Measurements from ENCODE around the gene PFKP. TPM values are rescaled to one million over a fixed set of nuclear protein-coding genes. Genes with fewer than 3 reads are reported as not detected.

Gene PFKP
- total RNA-seq, 2 donors from 2014 or later = 58.0 to 82.3 TPM

- Mint-ChIP-seq H3K27me3 (ENCODE audit: insufficient read depth) (no peaks in the 10 kb centered on the region), H3K27ac (no peak overlapping the region), H3K4me3 (no peak overlapping the region), H3K4me1 (no peaks in the 10 kb centered on the region), H3K9me3 (no peaks in the 10 kb centered on the region), H3K36me3 (ENCODE audit: low read depth) (peaks cover 56% of the 10 kb centered on the region)
- Histone ChIP-seq H3K4me1 (ENCODE audit: control insufficient read depth, insufficient read depth, low read length) (no peaks in the 10 kb centered on the region), H3K4me3 (ENCODE audit: low read length) (no peak overlapping the region), H3K27ac (ENCODE audit: low read depth, low read length) (no peak overlapping the region), H3K9me3 (ENCODE audit: control insufficient read depth, low read length) (no peaks in the 10 kb centered on the region), H3K9ac (ENCODE audit: extremely low read depth, low read length, poor library complexity, severe bottlenecking) (no peak overlapping the region), H3K36me3 (ENCODE audit: control insufficient read depth, insufficient read depth, low read length) (peaks cover 14% of the 10 kb centered on the region), H3K27me3 (ENCODE audit: control insufficient read depth, insufficient read depth, low read length, poor library complexity, severe bottlenecking) (no peaks in the 10 kb centered on the region)
- WGBS, 2 experiments (ENCODE audit: insufficient coverage in 1 of 2, insufficient read length in 1 of 2) = 92 to 96% methylated on average over 26 to 31 of the region's 31 CpGs
- DNase-seq = peak; percentile 70
- TF ChIP-seq CTCF (conservative IDR thresholded peaks at IDR 0.05) = peak; percentile 81
Measured at GRCh38 chr10:3119796-3120459, 52.6 kb downstream of the PFKP start.

GRCh38 chr10:3122034-3122433 is 54.7 kb downstream of the PFKP start:
- H3K4me1 ChIP-seq (ENCODE audit: control insufficient read depth, insufficient read depth, low read length) = no peaks in the 10 kb centered on the region
- H3K27me3 Mint-ChIP-seq (ENCODE audit: insufficient read depth) = no peaks in the 10 kb centered on the region
- H3K27ac Mint-ChIP-seq = peak overlapping the region; percentile 39
- no peaks in the 10 kb centered on the region for H3K27me3 ChIP-seq (ENCODE audit: control insufficient read depth, insufficient read depth, low read length, poor library complexity, severe bottlenecking)
- H3K9ac ChIP-seq (ENCODE audit: extremely low read depth, low read length, poor library complexity, severe bottlenecking) = no peak overlapping the region
- H3K27ac ChIP-seq (ENCODE audit: low read depth, low read length) = no peak overlapping the region
- DNase-seq = no peak
- WGBS, 2 experiments (ENCODE audit: insufficient coverage in 1 of 2, insufficient read length in 1 of 2) = 85 to 89% methylated on average over 14 of the region's 14 CpGs
- no peaks in the 10 kb centered on the region for H3K9me3 Mint-ChIP-seq
- H3K4me3 ChIP-seq (ENCODE audit: low read length) = no peak overlapping the region
- no peaks in the 10 kb centered on the region for H3K4me1 Mint-ChIP-seq
- H3K9me3 ChIP-seq (ENCODE audit: control insufficient read depth, low read length) = no peaks in the 10 kb centered on the region
- no peak overlapping the region for H3K4me3 Mint-ChIP-seq
- H3K36me3 Mint-ChIP-seq (ENCODE audit: low read depth) = peaks cover 46% of the 10 kb centered on the region
- TF ChIP-seq CTCF (conservative IDR thresholded peaks at IDR 0.05) = no peak
- H3K36me3 ChIP-seq (ENCODE audit: control insufficient read depth, insufficient read depth, low read length) = peaks cover 13% of the 10 kb centered on the region

- Histone ChIP-seq H3K9me3 (ENCODE audit: control insufficient read depth, low read length) (no peaks in the 10 kb centered on the region), H3K36me3 (ENCODE audit: control insufficient read depth, insufficient read depth, low read length) (peaks cover 9% of the 10 kb centered on the region), H3K27me3 (ENCODE audit: control insufficient read depth, insufficient read depth, low read length, poor library complexity, severe bottlenecking) (no peaks in the 10 kb centered on the region), H3K4me1 (ENCODE audit: control insufficient read depth, insufficient read depth, low read length) (no peaks in the 10 kb centered on the region), H3K4me3 (ENCODE audit: low read length) (no peak overlapping the region), H3K27ac (ENCODE audit: low read depth, low read length) (no peak overlapping the region), H3K9ac (ENCODE audit: extremely low read depth, low read length, poor library complexity, severe bottlenecking) (no peak overlapping the region)
- WGBS, 2 experiments (ENCODE audit: insufficient coverage in 1 of 2, insufficient read length in 1 of 2) = 93 to 99% methylated on average over 23 to 27 of the region's 27 CpGs
- Mint-ChIP-seq H3K4me3 (no peak overlapping the region), H3K27me3 (ENCODE audit: insufficient read depth) (no peaks in the 10 kb centered on the region), H3K27ac (peak overlapping the region; percentile 39), H3K36me3 (ENCODE audit: low read depth) (peaks cover 42% of the 10 kb centered on the region), H3K4me1 (no peaks in the 10 kb centered on the region), H3K9me3 (no peaks in the 10 kb centered on the region)
- no peak for DNase-seq
- TF ChIP-seq CTCF (conservative IDR thresholded peaks at IDR 0.05) = no peak
Measured at GRCh38 chr10:3122486-3123205, 55.3 kb downstream of the PFKP start.
